A549 (cell line): Measurements from ENCODE around the gene ADIG.

ENCODE experiments used
- E2F6 ChIP-seq: IDR thresholded peaks from 2 replicates; pipeline ENCODE4 v1.6.1; 2012; ENCODE audit warnings: low read depth, borderline replicate concordance
- MAX ChIP-seq: IDR thresholded peaks from 2 replicates; pipeline ENCODE4 v1.6.1; 2012
- MYC ChIP-seq: IDR thresholded peaks from 2 replicates; pipeline ENCODE4 v1.6.1; 2012; ENCODE audit warnings: mild to moderate bottlenecking, inconsistent platforms, low read length, improper control_type of control experiment, borderline replicate concordance
- POLR2A ChIP-seq: IDR thresholded peaks from 2 replicates; pipeline ENCODE4 v1.6.1; 2012; ENCODE audit warnings: mild to moderate bottlenecking, low read length

GRCh38 chr20:38585404-38586180 is 4.6 kb downstream of the ADIG start:
- TF ChIP-seq E2F6 (no peak), MYC (no peak), MAX (no peak), POLR2A (no peak)
